Measurements from ENCODE around the gene H2AZ1. TPM values are rescaled to one million over a fixed set of nuclear protein-coding genes. Genes with fewer than 3 reads are reported as not detected.

The H2AZ1 gene
- total RNA-seq, 4 donors from 2014 or later: 99.0 to 177 (median 129) TPM

DNA sequence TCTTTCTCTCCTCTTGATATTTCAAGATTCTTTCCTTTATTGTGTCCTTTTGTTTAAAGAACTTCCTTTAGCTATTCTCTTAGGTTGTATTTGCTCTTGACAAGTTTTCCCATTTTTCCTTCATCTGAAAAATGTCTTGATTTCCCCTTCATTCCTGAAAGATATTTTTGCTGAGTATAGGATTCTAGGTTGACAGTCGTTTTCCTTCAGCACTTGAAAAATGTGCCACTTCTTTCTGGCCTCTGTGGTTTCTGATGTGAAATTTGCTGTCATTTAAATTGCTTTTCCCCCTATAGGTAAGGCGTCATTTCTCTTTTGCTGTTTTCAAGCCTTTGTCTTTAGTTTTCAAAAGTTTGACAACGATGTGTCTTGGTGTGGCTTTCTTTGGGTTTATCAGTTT is 32.5 kb downstream of the H2AZ1 start:
- DNase-seq (ENCODE audit: low spot score): no peak
- TF ChIP-seq, protein P1, sequence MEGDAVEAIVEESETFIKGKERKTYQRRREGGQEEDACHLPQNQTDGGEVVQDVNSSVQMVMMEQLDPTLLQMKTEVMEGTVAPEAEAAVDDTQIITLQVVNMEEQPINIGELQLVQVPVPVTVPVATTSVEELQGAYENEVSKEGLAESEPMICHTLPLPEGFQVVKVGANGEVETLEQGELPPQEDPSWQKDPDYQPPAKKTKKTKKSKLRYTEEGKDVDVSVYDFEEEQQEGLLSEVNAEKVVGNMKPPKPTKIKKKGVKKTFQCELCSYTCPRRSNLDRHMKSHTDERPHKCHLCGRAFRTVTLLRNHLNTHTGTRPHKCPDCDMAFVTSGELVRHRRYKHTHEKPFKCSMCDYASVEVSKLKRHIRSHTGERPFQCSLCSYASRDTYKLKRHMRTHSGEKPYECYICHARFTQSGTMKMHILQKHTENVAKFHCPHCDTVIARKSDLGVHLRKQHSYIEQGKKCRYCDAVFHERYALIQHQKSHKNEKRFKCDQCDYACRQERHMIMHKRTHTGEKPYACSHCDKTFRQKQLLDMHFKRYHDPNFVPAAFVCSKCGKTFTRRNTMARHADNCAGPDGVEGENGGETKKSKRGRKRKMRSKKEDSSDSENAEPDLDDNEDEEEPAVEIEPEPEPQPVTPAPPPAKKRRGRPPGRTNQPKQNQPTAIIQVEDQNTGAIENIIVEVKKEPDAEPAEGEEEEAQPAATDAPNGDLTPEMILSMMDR (IDR thresholded peaks at IDR 0.05): no peak
- no peak for ATAC-seq (ENCODE audit: low FRiP score)

DNA sequence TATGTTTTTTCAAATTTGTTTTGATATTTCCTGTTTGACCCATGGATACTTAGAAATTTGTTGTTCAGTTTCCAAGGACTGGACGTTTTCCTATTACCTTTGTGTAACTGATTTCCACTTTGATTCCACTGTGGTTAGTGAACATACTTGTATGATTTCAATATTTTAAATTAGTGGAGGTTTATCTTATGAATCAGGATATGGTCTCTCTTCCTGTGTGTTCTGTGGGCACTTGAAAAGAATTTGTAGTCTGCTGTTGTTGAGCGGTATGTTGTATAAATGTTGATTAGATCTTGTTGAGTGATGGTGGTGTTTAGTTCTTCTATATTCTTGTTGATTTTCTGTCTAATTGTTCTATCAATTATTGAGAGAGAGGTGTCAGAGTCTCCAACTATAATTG is 34.6 kb downstream of the H2AZ1 start:
- ATAC-seq (ENCODE audit: low FRiP score) (no peak), DNase-seq (ENCODE audit: low spot score) (no peak)
- TF ChIP-seq, protein P1 (IDR thresholded peaks at IDR 0.05): no peak

Other genes starting within 250 kb of the H2AZ1 start
- gene DAPP1, start 133.4 kb downstream of the H2AZ1 start, total RNA-seq: 1 to 10 TPM; 1.6 to 6.1 (median 4.2) TPM
- 10 to 100 TPM; 41.3 to 48.9 (median 43.6) TPM for gene LAMTOR3, start 55.8 kb downstream of the H2AZ1 start, total RNA-seq
- 10 to 100 TPM; 27.7 to 45.2 (median 32.6) TPM for gene DNAJB14, start 3.7 kb downstream of the H2AZ1 start, total RNA-seq
- gene DDIT4L, start 240.2 kb upstream of the H2AZ1 start, total RNA-seq: 1 to 10 TPM; 1.5 to 3.2 (median 2.5) TPM